IgD-negative memory B cell (primary cell): ENCODE data around the gene RGS7. TPM values are rescaled to one million over a fixed set of nuclear protein-coding genes. Genes with fewer than 3 reads are reported as not detected.

Experiments used
- H3K27ac Mint-ChIP-seq, 3 donors: one replicate each; pipeline ENCODE4 v1.8.0; 2020 to 2022; ENCODE audit warnings: mild to moderate bottlenecking in 3 of 3, mixed read lengths in 3 of 3, moderate library complexity in 1 of 3
- H3K27me3 Mint-ChIP-seq: one replicate; pipeline ENCODE4 v1.8.0; 2021; ENCODE audit warnings: mixed read lengths
- H3K36me3 Mint-ChIP-seq: one replicate; pipeline ENCODE4 v1.8.0; 2020; ENCODE audit warnings: mild to moderate bottlenecking, mixed read lengths
- H3K4me1 Mint-ChIP-seq, 3 donors: one replicate each; pipeline ENCODE4 v1.8.0; 2020 to 2022; ENCODE audit warnings: mixed read lengths in 3 of 3, mild to moderate bottlenecking in 1 of 3
- H3K4me3 Mint-ChIP-seq, 4 donors: one replicate each; pipeline ENCODE4 v1.8.0; 2020 to 2022; ENCODE audit warnings: mild to moderate bottlenecking in 4 of 4, mixed read lengths in 4 of 4, moderate library complexity in 3 of 4
- H3K9me3 Mint-ChIP-seq, 3 donors: one replicate each; pipeline ENCODE4 v1.8.0; 2020 to 2021; ENCODE audit warnings: mixed read lengths in 3 of 3, mild to moderate bottlenecking in 1 of 3
- polyA plus RNA-seq: library from polyadenylated mRNA; unstranded; fragments of 300-500 nt; fragmentation: Illumina TruSeq; gene quantifications from one replicate; pipeline ENCODE4 v1.2.3, GENCODE V29; 2021

The RGS7 gene
- polyA plus RNA-seq = 0.54 TPM

DNA sequence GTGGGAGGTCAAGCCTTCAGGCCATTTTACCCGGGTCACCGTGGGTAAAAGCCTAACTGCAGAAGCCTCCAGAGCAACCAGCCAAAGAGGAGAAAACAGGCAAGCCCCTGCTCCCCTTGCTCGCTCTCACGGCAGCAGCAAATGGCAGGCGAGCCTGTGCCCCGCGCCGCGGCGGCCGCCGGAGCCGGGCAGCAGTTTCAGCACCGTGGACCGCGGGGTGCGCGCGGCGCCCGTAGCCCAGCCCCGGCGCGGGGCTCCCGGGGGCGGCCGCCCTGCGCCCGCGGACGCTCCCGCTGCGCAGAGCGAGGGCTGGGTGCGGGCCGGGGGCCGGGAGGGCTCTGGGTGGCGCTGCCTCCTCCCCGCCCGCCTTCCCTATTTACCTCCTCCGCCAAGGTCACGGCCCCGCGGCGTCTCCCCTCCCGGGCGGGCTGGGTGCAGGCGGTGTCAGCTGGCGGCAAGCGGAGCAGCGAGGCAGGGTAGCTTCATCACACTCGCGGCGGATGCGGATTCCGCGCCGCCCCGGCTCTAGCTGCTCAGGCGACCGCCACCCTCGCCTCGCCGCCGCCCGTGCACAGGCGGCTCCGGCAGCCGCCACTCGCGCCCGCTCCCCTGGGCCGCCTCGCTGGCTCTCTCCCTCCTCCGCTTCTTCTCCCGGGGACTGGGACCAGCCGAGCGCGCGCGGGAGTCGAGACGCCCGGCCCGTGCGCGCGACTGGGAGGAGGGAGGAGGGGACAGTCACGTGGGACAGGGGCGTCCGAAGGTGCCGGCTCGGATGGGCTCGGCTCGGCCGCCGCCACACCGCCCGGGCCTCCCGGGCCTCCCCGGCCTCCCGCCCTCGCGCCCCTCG, at the start of gene RGS7:
TSS of gene RGS7 (minus strand) at position 687 of the 847 bp plus-strand sequence.
- Mint-ChIP-seq H3K36me3 (peaks cover 1% of the 10 kb centered on the region), H3K9me3 (no peaks in the 10 kb centered on the region), H3K4me3 (peak within 1 kb of the TSS; percentile 59 to 95 (median 89)), H3K27me3 (peaks cover 29% of the 10 kb centered on the region), H3K4me1 (peaks cover 2 to 10% (median 5%) of the 10 kb centered on the region in 3 donors), H3K27ac (peak within 1 kb of the TSS in 1 of 3 donors; percentile 74)

DNA sequence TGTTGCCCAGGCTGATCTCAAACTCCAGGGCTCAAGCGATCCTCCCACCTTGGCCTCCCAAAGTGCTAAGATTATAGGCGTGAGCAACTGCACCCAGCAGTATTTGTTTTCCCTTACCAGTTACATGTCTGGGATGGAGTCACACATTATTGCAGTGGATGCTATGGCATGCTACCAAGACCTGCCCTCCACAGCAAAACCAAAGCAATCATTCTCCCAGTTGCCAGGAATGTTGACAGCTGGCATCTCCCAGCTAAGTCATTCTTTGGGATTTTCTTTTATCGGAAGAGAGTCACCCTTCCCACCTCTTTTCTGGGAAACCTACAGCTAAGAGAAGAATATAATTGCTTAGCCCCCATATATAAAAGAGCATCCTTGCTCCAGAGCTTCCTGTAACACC, 49.4 kb upstream of the RGS7 start:
- Mint-ChIP-seq H3K36me3 (no peaks in the 10 kb centered on the region), H3K9me3 (no peaks in the 10 kb centered on the region), H3K4me1 (peaks cover 0 to 5% (median 2%) of the 10 kb centered on the region in 3 donors), H3K27ac (no peak overlapping the region), H3K4me3 (no peak overlapping the region), H3K27me3 (peaks cover 5% of the 10 kb centered on the region)

DNA sequence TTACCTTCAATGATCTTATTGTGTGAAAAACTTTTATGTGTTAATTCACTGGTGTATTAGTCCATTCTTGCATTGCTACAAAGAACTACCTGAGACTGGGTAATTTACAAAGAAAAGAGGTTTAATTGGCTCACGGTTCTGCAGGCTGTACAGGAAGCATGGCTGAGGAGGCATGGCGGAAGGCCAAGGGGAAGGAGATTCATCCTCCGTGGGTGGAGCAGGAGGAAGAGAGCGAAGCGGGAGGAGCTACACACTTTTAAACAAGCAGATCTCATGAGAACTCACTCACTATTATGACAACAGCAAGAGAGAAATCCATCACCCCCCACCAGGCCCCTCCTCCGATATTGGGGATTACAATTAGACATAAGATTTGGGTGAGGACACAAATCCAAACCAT, 44.2 kb upstream of the RGS7 start:
- Mint-ChIP-seq H3K27me3 (no peaks in the 10 kb centered on the region), H3K36me3 (no peaks in the 10 kb centered on the region), H3K4me1 (peaks cover 0 to 5% (median 5%) of the 10 kb centered on the region in 3 donors), H3K4me3 (no peak overlapping the region), H3K27ac (no peak overlapping the region), H3K9me3 (peaks cover 0 to 3% (median 0%) of the 10 kb centered on the region in 3 donors)

DNA sequence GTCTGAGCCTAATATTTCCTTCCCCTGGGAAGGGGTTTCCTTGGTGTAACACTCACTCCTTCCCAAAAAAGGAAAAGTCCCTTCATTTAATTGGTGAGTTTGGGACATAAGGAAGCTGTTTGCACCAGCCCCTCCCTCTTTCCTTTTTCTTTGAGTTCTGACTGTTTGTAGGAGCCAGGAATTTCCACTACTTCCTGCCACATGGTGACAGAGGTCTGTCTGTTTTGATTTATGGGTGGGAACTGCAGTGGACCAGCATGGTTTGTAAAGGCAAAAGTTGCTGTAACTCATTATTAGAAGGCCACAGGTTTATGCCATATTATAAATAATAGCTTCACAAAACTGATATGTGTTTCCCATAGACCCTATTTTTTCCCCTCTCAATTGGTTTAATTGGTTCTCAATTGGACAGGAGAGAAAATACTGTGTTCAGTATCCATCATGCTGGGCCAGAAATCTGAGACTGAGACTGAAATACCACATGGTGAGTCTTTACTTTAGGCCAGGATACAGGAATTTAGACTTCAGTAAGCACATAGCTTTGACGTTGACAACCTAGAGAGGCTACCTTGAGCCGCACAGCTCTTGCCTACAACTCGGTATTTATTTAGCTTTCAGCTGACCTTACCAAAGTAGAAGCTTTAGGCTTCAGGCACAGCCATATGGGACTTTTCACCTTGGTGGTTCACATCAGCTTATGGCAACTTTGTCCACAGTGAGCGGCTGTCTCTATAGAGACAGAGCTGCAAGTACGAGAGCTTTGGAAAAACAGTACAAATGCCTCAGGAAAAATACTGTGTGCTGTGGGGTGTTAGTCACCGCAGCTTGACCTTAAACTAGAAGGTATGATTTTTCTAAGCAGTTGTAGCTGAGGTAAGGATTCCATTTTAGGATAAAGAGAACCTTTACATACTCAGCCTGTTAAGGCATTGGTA, 40.0 kb upstream of the RGS7 start:
- H3K27me3 Mint-ChIP-seq = no peaks in the 10 kb centered on the region
- H3K4me3 Mint-ChIP-seq = no peak overlapping the region
- no peaks in the 10 kb centered on the region for H3K36me3 Mint-ChIP-seq
- H3K27ac Mint-ChIP-seq = no peak overlapping the region
- H3K9me3 Mint-ChIP-seq = peaks cover 0 to 3% (median 0%) of the 10 kb centered on the region in 3 donors
- peaks cover 0 to 5% (median 0%) of the 10 kb centered on the region in 3 donors for H3K4me1 Mint-ChIP-seq

DNA sequence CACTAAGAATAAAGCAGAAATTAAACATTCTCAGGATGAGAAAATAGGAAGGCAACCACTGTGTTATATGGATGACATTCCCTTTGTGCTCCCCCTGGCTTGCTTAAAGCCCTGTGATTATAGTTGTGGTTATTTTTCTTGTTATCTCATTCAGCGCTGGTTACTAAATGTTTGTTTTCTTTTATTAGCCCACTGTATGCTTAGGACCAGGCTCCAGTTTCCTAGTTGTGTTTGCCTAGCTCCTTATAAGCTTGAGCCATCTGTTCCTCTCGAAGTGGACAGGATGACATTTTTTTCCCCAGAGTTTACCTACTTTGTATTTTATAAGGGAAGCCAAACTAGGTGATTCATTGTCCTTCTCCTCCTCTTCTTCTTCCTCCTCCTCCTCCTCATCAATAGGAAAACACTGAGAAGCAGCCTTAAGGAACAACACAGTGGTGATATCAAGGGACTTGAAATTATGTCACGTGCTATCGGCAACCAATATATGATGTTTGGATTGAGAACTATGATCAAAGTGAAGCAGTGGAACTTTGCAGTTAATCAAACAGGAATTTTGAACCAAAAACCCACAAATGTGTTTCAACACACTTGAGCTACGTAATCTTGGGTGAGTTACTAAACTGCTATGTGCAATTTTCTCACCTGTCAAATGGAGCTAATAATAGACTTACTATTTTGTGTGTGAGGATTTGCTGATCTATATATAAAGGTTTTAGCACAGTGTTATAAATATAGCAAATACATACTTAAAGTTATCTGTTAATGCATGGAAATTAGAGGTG, 35.1 kb upstream of the RGS7 start:
- Mint-ChIP-seq H3K36me3 (no peaks in the 10 kb centered on the region), H3K4me1 (no peaks in the 10 kb centered on the region), H3K27me3 (peaks cover 2% of the 10 kb centered on the region), H3K4me3 (no peak overlapping the region), H3K9me3 (no peaks in the 10 kb centered on the region), H3K27ac (no peak overlapping the region)

DNA sequence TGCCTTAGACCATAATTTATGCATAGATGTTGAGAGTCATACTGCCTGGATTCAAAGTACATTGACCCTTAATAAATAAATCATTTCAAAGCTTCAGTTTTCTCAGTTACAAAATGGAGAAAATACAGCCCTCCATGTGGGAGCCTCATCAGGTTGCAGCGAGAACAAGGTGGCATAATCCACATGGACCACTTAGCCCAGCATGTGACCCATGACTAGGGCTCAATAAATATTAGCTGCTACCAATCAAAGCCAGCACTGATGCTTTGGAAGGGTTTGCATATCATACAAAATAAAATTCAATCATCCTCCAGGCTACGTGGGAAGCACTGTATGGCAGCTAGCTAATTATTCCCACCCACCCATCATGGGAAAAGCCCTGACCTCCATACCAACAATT, 33.5 kb upstream of the RGS7 start:
- no peak overlapping the region for H3K27ac Mint-ChIP-seq

DNA sequence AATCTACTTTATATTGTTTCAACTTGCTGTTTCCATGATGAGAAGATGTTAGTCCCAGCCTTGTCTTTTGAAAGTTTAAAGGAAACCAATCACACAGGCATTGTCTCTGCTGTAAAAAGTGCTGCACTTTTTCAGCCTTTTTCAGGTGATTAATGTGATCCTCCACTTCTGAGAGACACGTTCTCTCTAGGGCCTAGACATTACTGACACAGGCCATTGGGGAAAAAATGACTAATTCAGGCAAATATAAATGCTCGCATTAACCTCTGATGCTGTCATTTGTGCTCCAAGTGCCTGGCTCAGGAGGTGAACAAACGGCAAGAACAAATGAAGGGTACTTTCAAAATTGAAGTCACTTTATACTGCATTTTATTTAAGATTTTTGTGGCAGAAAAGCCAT, 32.4 kb upstream of the RGS7 start:
- Mint-ChIP-seq H3K27me3 (peaks cover 2% of the 10 kb centered on the region), H3K4me3 (no peak overlapping the region), H3K36me3 (no peaks in the 10 kb centered on the region), H3K27ac (no peak overlapping the region), H3K9me3 (peaks cover 0 to 3% (median 0%) of the 10 kb centered on the region in 3 donors), H3K4me1 (peaks cover 0 to under 1% (median 0%) of the 10 kb centered on the region in 3 donors)

More for the DNA sequence above, 33.5 kb upstream of the RGS7 start:
- H3K9me3 Mint-ChIP-seq = peaks cover 0 to 3% (median 0%) of the 10 kb centered on the region in 3 donors
- H3K36me3 Mint-ChIP-seq = no peaks in the 10 kb centered on the region
- peaks cover 2% of the 10 kb centered on the region for H3K27me3 Mint-ChIP-seq
- no peaks in the 10 kb centered on the region for H3K4me1 Mint-ChIP-seq
- no peak overlapping the region for H3K4me3 Mint-ChIP-seq

DNA sequence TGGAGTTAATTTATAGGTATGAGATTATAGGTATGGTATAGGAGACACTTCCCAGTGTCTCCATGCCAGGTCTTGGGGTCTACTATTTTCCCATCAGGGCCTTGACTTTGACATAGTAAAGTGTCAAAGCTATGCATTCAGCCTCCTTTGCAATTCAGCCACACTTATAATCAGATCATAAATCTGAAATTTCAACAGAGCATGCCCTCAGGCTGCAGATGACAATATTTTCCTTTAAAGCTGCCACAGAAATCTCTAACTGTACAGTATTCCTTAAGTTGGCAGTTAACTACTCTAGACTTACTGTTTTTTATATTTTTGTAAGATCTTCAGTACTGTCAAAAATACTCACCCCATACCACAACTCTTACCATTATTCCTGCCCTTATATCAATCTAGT, 30.2 kb upstream of the RGS7 start:
- peaks cover 0 to 3% (median under 1%) of the 10 kb centered on the region in 3 donors for H3K9me3 Mint-ChIP-seq
- H3K4me1 Mint-ChIP-seq = peaks cover 0 to 2% (median 0%) of the 10 kb centered on the region in 3 donors
- H3K27me3 Mint-ChIP-seq = peaks cover 4% of the 10 kb centered on the region
- no peak overlapping the region for H3K4me3 Mint-ChIP-seq
- no peak overlapping the region for H3K27ac Mint-ChIP-seq
- no peaks in the 10 kb centered on the region for H3K36me3 Mint-ChIP-seq

DNA sequence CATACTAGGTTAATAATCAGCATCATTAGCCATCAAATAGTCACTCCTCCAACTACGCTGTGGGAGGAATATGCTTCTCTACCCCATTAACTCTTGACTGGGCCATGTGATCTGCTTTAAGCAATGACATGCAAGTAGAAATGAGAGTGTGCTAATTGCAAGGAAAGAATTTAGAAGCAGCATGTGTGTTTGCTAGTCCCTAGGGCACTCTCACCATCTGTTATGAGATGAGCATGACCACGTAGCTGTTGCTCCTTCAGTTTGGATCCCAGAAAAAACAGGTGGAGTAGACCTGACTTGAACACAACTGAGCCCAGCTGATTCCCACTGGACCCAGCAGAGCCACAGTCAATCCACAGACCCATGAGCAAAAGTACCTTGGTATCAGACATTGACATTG, 19.7 kb upstream of the RGS7 start:
- H3K9me3 Mint-ChIP-seq = peaks cover 1 to 7% (median 4%) of the 10 kb centered on the region in 3 donors
- no peaks in the 10 kb centered on the region for H3K4me1 Mint-ChIP-seq
- H3K4me3 Mint-ChIP-seq = no peak overlapping the region
- no peaks in the 10 kb centered on the region for H3K27me3 Mint-ChIP-seq
- no peak overlapping the region for H3K27ac Mint-ChIP-seq
- H3K36me3 Mint-ChIP-seq = no peaks in the 10 kb centered on the region

DNA sequence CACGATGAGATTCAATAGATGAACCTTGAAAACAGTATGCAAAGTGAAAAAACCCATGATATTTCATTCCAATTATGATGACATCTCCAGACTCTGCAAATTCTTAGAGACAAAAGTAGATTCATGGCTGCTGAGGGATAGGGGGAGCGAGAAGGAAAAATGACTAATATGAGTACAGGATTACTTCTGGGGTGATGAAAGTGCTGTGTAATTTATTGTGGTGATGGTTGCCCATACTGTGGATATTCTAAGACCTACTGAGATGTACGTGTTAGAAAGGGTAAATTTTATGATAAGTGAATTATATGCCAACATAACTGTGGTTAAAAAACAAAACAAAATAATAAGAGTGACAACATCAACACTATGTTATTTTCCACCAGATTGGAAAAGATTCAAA, 18.9 kb upstream of the RGS7 start:
- no peaks in the 10 kb centered on the region for H3K36me3 Mint-ChIP-seq
- peaks cover 0 to 1% (median 0%) of the 10 kb centered on the region in 3 donors for H3K9me3 Mint-ChIP-seq
- no peaks in the 10 kb centered on the region for H3K4me1 Mint-ChIP-seq
- H3K4me3 Mint-ChIP-seq = no peak overlapping the region
- H3K27ac Mint-ChIP-seq = no peak overlapping the region
- no peaks in the 10 kb centered on the region for H3K27me3 Mint-ChIP-seq

DNA sequence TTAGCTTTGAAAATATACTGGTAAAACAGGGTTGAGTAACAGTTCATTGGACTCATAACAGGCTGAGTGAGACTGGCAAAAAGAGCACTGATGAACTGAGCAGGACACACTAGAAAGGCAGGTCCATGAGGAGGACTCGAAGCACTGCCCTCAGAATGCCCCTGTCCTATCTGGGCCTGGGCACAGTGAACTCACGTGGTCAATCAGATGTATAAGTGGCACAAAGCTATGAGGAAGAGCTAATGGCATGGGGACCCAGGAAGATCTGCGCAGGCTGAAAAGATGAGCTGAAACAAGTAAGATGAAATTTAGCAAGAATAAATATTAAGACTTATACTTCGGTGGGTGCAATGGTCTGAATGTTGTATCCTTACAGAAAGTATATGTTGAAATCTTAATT, 9.2 kb upstream of the RGS7 start:
- Mint-ChIP-seq H3K9me3 (peaks cover 2 to 8% (median 3%) of the 10 kb centered on the region in 3 donors), H3K27ac (no peak overlapping the region), H3K4me3 (no peak overlapping the region), H3K36me3 (no peaks in the 10 kb centered on the region), H3K27me3 (peaks cover 4% of the 10 kb centered on the region), H3K4me1 (no peaks in the 10 kb centered on the region)

DNA sequence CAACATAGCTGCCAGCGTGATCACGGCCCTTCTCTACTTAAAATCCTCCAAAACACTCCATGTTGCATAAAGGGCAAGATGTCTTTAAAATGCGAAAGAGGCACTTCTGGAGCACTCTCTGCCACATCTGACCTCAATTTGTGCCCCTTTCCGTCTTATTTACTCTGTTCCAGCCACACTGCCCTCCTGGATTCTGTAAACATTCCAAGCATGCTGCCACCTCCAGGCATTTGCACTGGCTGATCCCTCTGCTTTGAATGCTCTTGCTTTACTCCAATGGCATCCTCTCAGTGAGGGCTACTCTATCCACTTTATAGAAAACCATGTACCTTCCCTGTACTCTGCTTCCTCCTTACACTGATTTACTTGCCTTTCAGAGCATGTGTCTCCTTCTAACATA, 5.3 kb upstream of the RGS7 start:
- no peak overlapping the region for H3K27ac Mint-ChIP-seq
- H3K9me3 Mint-ChIP-seq = peaks cover 2 to 8% (median 3%) of the 10 kb centered on the region in 3 donors
- no peak overlapping the region for H3K4me3 Mint-ChIP-seq
- peaks cover 21% of the 10 kb centered on the region for H3K27me3 Mint-ChIP-seq
- peaks cover 0 to 5% (median 5%) of the 10 kb centered on the region in 3 donors for H3K4me1 Mint-ChIP-seq
- H3K36me3 Mint-ChIP-seq = peaks cover 1% of the 10 kb centered on the region

DNA sequence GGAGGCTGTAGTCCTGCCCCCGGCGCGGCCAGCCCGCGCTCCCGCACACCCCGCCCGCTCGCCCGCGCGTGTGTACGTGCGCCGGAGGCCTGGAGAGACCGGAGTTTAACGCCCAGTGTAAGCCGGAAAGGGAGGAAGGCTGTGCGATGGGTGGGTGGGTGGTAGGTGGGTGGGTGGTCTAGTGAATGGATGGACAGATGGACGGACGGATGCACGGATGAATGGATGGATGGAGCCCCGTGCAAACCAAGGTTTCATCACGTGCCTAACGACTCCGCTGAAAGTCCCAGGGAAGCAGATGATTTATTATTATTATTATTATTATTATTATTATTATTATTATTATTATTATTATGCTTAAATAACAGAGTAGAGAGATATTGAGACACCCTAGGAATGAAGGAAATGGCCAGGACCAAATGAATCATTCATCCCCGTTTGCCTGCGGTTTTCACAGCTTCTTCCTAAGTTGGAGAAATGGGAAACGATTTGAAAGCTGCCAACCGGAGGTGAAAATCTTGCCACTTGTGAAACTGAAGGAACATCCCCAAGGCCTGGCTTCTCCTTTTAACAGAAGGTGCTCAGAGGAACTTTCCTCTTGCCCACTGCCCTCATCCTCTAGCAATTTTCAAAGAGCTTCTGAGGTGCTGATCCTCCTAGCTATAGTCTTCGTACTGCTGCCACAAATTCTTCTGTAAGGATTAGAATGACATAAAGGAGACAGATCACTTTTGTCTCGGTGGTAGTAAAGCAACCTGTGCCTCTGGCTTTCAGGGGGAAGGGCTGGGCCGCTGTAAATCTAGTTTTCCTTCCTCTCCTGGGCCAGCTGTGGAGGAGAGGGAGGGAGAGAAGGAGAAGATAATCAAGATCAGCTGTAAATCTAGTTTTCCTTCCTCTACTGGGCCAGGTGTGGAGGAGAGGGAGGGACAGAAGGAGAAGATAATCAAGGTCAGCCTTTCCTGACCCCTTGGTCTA, 648 bp upstream of the RGS7 start:
- H3K27ac Mint-ChIP-seq = no peak overlapping the region
- peaks cover 29% of the 10 kb centered on the region for H3K27me3 Mint-ChIP-seq
- peaks cover 2 to 10% (median 5%) of the 10 kb centered on the region in 3 donors for H3K4me1 Mint-ChIP-seq
- no peaks in the 10 kb centered on the region for H3K9me3 Mint-ChIP-seq
- H3K4me3 Mint-ChIP-seq = peak overlapping the region; percentile 57 to 82 (median 74)
- H3K36me3 Mint-ChIP-seq = peaks cover 1% of the 10 kb centered on the region

DNA sequence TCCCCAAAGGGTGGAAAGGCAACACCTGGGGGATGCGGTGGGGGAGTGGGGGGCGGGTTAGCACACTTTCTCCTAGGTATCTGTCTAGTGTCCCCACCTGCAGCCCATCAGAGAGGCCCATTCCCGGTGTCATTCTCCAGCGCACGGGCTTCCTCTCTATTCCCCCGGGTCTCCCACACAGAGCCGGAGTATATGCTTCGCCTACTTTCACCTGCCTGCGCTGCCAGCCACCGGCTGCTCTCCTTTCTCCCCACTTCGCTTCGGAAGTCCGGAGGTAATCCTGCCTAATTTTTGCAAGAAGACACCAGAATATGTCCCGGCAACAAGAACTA, 852 bp downstream of the RGS7 start:
- Mint-ChIP-seq H3K36me3 (peaks cover 1% of the 10 kb centered on the region), H3K4me1 (peaks cover 2 to 10% (median 5%) of the 10 kb centered on the region in 3 donors), H3K9me3 (no peaks in the 10 kb centered on the region), H3K27ac (peak overlapping the region in 1 of 3 donors; percentile 74), H3K27me3 (peaks cover 28% of the 10 kb centered on the region), H3K4me3 (peak overlapping the region; percentile 59 to 95 (median 89))
